ENCODE data around the gene MUC2.

The MUC2 gene

GRCh38 chr11:1120532-1121330 is 46.1 kb downstream of the MUC2 start:
- no peak for DNase-seq (ENCODE audit: low read depth, low spot score)

DNA sequence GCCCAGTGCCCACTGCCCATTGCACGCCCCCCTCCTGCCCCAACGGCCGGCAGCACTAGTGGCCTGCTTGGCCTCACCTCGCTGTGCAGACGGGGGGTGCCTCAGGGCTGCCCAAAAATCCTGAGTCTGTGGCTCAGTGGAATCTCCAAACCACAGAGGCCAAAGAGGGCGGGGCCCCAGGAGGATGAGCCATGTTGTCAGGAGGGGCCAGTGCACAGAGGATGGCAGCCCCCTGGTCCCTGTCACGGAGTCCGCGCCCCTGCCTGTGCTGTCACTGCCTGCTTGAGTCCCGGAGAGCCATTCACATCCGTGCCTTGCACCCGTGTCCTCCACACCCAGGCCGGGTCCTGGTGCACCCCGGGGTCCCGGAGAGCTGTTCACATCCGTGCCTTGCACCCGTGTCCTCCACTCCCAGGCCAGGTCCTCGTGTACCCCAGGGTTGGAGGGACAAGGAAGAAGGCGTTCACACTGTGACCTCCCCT is 46.7 kb downstream of the MUC2 start:
- DNase-seq (ENCODE audit: low read depth, low spot score) = no peak

- no peak for DNase-seq (ENCODE audit: low read depth, low spot score)
These were observed 47.4 kb downstream of the MUC2 start for GRCh38 chr11:1121813-1122663.

- no peak for DNase-seq (ENCODE audit: low read depth, low spot score)
These were observed 48.0 kb downstream of the MUC2 start for GRCh38 chr11:1122664-1123002.

DNA sequence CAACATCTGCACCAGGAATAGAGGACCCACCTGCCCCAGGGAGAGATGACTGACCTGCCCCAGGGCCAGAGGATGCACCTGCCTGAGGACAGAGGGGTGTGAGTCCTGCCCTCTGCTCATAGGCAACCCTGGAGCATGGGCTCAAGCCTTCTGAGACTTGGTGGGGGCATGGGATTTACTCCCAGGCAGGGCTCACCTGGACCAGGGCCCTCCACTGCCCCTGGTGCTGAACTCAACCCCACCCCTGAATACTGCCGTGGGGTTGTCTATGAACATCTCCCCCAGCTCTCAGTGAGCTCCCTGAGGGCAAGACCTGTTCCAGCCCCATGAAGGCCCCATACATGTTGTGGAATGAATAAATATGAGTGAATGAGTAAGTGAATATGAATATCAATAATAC is 49.3 kb downstream of the MUC2 start:
- no peak for DNase-seq (ENCODE audit: low read depth, low spot score)

Data from activated naive CD8-positive, alpha-beta T cell treated with anti-CD3 and anti-CD28 coated beads, Interleukin-2, amount 50 U/mL, for 16 hours (primary cell).